HG03039 (cell line): ENCODE data around the gene AJM1.
"Not testable (repeated sequence)": the region's sequence is repeated elsewhere in the genome, so short reads cannot be mapped to it uniquely, and the experiment has no call there.

Experiments used
- ATAC-seq: cut with Tn5 transposase; IDR thresholded peaks from one replicate; pipeline ENCODE4 v1.9.1; 2021; ENCODE audit warnings: mild to moderate bottlenecking, moderate library complexity; ENCODE audit not compliant: unreplicated experiment

The AJM1 gene

DNA sequence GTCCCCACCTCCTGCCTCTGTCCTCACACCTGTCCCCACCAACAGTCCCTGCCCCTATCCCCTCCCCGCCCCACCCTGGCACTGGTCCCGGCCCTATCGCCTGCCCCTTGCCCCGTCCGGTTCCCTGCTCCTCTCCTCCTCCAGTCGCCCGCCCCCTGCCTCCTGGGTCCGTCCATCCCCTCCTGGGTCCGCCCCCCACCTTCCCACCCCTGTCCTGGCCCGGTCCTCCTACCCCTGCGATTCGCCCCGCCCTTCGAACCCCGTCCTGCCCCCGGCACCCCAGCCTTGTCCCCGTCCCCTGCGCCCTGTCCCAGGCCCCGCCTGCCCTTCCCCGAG lies 23.5 kb downstream of the AJM1 start:
- ATAC-seq = no peak

DNA sequence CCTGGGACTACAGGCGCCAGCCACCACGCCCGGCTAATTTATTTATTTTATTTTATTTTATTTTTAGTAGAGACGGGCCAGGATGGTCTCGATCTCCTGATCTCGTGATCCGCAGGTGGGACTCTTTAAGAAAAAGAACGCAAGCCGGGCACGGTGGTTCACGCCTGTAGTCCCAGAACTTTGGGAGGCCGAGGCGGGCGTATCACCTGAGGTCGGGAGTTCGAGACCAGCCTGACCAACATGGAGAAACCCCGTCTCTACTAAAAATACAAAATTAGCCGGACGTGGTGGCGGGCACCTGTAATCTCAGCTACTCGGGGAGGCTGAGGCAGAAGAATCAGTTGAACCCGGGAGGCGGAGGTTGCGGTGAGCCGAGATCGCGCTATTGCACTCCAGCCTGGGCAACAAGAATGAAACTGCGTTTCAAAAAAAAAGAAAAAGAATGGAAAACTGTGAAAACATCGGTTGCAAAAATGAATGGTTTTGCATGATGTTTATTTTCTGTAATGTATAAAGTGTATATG lies 24.7 kb downstream of the AJM1 start:
- ATAC-seq = not testable (repeated sequence)

DNA sequence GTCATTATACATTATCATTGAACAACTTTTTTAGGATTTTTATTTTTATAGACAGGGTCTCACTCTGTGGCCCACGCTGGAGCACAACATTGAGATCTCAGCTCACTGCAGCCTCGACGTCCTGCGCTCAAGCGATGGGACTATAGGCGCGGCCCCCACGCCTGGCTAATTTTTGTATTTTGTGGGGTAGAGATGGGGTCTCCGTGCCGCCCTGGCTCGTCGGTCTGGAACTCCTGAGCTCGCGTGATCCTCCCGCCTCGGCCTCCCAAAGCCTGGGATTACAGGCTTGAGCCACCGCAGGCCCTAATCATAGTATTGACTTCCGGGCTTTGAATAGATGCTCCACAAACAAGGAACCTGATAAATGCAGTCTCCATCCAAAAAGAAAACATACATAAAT lies 25.2 kb downstream of the AJM1 start:
- no peak for ATAC-seq

DNA sequence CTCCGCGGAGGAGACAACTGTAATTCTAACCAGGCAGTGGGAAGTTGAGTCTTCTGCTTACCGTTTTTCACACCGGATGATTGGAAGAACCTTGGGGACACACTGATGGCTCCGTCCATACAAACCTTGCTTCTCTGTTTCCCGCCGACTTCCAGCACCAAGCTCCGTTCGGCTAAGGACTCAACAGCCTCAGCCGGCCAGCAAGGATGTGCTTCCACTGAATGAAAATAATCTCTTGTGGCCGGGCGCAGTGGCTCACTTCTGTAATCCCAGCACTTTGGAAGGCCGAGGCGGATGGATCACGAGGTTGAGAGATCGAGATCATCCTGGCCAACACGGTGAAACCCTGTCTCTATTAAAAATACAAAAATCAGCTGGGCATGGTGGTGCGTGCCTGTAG lies 25.6 kb downstream of the AJM1 start:
- ATAC-seq = no peak

DNA sequence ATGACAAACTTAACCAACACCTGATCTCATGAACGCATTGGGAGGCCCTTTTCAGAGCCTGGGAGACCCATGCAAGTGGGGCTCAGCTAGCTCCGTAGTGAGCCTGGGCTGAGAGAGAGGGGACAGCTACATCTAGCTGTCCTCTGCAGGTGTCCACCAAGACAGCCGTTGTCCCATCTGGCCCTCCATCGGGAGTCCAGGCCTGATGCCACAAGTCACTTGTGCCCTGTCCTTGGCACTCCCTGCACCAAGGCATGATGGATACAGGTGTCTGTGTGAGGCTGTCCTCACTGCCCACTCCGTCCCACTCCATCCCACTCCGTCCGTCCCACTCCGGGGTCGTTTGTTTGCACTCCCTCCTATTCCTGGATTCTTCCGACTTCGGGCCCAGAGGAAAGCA lies 26.4 kb downstream of the AJM1 start:
- ATAC-seq = no peak

DNA sequence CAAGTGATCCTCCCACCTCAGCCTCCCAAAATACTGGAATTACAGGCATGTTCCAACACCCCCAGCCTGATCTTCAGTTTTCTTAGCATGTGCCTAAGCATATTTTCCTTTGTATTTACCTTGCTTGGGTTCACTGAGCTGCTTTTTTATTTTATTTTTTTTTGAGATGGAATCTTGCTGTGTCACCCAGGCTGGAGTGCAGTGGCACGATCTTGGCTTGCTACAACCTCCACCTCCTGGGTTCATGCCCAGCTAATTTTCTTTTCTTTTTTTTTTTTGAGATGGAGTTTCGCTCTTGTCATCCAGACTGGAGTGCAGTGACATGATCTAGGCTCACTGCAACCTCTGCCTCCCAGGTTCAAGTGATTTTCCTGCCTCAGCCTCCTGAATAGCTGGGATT lies 27.3 kb downstream of the AJM1 start:
- not testable (repeated sequence) for ATAC-seq

DNA sequence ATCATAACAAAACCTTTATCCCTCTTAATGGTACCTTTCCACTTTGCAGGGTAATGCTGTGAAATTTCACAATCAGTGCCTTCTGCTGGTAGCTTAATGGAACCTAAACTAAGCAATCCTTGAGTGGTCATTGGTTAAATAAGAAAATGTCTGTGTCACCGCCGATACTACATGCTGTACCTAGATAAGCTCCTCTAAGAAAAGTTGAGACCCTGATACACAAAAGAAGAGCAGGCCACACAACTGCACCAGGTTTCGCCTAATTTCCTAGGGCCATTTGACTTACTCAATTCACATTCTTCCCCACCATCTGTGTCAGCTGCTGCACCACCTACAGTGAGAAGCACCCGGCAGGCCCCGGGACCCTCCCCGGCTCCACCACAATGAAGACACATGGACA lies 32.9 kb downstream of the AJM1 start:
- ATAC-seq = no peak

DNA sequence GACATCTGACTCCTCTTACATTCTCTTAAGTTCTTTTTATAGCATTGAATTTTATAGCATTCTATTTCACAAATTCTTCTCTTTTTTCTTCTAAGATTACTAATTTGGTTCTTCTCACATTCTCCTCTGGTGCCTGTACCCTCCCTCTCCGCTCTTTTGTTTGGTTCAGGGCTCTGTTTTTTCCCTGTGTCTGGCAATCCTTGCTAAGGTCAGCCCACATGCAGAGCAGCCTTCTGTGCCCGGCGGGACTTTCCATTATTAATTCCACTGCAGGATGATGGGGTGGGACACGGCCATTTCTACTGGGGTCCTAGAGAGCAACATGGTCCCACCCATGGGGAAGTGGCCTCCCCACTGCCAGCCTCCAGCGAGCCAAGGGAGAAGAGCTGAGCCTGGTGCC lies 34.2 kb downstream of the AJM1 start:
- ATAC-seq = no peak

DNA sequence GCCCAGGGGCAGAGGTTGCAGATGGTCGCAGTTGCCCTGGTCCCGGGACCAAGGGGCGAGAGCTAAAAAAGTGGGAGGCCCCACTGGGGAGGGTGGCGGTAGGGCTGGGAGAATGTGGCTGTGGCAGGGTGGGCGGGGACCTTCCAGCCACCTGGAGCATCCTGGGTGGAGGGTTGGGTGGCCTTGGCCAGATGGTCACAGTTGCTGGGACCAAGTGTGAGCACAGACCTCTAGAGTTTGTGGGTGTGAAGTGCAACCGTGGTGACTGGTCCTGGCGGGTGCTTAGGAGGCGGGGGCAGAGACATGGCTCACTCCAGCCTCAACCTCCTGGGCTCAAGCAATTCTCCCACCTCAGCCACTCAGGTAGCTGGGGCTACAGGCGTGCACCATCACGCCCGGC lies 38.4 kb downstream of the AJM1 start:
- ATAC-seq = no peak

DNA sequence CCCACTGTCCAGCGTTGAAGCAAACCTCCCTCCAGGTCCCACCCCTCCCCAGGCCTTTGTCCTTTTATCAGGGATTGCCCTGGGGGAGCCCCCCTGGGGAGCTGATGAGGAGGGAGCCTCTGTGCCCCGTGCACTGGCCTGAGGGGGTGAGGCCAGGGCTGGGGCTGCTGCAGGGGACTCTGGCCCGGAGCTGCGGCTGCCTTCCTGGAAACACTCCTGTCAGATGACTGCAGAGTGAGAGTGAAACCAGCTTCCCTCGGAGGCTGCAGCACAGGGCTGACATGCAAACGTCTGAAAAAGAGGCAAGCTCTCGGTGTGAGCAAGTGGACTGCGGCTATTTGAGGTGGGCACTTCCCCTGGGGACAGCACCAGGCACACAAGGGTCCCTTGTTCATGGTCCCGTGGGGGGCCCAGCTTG lies 39.4 kb downstream of the AJM1 start:
- no peak for ATAC-seq

DNA sequence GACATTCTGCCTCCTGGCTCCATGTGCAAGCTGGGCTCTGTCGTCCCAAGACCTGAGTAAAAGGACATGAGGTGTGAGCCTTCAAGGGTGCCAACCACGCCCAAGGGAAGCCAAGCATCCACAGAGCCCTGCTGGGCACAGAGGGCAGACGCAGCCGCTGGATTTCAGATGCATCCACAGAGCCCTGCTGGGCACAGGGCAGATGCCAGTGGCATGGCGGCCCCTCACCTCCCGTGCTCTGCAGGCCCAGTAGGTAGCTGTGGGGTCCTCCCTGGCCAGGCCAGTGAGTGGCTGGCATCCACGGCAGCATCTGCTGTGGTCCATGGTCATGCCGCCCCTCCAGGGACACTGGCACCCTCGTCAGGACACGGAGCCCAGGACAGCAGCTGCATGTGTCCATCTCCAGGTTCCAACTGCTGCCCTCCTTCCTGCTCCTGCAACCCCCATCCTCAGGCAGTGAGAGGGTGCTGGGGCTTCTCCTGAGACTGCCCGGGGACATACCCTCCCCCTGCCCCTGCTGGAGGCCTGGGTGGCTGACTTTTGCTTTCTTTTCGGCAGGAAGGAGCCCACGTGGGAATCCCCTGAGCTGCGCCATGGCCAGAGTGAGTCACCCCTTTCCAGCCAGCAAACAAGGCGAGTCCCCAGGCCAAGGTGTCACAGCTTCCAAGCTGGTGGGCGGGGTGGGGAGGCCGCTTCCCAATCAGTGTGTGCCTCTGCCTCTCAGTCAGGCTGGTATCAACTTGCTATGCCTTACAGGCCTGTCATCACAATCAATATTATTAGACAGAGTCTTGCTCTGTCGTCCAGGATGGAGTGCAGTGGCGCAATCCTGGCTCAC lies 40.0 kb downstream of the AJM1 start:
- no peak for ATAC-seq

DNA sequence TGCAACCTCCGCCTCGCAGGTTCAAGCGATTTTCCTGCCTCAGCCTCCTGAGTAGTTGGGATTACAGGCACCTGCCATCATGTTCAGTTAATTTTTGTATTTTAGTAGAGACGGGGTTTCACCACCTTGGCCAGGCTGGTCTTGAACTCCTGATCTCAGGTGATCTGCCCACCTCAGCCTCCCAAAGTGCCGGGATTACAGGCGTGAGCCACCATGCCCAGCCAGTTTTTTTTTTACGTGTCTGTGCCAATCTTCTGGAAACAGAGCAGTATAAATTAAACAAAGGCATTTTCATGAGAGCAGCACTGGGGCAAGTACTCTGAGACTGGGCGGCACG lies 40.6 kb downstream of the AJM1 start:
- ATAC-seq = not testable (repeated sequence)

DNA sequence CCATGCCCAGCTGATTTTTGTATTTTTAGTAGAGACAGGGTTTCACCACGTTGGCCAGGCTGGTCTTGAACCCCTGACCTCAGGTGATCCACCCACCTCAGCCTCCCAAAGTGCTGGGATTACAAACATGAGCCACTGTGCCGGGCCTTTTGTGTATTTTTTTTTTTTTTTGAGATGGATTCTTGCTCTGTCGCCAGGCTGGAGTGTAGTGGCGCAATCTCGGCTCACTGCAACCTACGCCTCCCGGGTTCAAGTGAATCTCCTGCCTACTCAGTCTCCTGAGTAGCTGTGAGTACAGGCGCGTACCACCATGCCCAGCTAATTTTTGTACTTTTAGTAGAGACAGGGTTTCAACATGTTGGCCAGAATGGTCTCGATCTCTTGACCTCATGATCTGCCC lies 41.4 kb downstream of the AJM1 start:
- ATAC-seq = not testable (repeated sequence)

DNA sequence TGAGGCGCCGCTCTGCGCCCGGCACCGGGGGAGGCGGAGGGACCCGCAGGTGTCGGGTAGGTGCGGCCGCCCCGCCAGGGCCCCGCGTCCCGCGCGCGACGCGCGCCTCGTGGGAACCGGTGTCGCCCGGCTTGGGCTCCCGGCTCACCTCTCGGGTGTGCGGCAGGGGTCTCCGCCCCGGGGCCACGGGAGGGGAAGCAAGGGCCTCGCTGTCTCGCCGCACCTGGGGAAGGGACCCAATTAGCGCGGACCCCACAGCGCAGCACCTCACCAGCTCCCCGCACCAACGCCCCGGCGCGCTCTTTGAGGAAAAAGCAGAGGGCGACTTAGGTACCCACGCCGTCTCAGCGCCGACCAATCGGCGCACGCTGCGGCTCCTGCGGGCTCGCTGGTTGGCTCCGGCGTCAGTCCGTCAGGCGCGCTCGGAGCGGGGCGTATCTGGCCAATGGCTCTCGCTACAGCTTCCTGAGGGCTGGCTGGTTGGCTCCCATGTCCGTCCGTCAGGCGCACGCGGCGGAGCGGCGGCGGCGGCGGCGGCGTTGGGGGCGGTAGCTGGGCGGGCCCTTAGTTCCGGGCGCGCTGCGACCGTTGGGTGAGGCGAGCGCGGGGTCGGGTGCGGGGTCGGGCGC lies 43.8 kb downstream of the AJM1 start, which contains the start of gene TRAF2:
Gene TRAF2 (plus strand): TSS at position 567 of the 629 bp plus-strand sequence. CDS start 12,225 bp downstream, outside the sequence.
- peak; percentile 73 for ATAC-seq

DNA sequence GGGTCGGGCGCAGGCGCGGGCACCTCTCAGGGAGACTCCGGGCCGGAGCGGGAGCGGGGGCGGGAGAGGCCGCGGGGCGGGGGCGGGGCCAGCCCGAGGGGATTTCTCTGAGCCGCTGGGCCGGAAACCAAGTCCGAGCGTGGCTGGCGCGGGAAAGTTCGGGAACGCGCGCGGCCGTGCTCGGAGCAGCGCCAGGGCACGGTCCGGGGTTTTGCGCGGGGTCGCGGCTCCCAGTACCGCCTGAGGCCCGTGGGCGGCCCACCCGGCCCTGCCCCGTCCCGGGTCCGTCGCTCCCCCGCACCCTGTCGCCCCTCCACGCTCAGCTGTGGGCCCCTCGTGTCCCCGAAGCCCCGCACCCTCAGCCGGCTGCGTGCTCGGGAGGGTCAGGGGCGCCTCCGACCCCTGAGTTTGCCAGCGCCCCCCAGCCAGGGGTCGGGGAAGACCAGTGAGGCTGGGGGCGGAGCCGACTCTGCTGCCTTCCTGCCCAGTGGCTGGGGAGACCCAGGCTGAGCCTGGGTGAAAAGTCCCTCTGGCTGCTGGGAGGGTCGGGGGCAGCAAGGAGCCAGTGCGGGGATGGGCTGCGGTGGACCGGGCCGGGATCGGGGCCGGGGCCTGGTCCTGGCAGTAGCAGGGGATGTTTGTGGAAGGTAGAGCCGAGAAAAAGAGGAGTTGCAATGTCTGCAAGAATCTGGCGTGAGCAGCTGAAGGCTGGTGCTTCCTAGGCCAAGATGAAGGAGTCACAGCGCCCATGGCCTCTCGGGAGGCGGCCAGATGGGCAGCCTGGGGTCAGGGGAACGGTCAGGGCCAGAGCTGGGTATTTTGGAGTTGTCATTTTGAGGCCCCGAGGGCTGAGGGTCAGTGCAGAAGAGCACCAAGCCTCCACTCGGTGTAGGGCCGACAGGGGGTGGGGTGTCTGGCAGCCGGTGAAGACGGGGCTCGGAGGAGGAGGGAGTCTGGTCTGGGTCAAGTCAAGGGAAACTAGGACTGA lies 44.6 kb downstream of the AJM1 start:
- ATAC-seq = peak; percentile 9

DNA sequence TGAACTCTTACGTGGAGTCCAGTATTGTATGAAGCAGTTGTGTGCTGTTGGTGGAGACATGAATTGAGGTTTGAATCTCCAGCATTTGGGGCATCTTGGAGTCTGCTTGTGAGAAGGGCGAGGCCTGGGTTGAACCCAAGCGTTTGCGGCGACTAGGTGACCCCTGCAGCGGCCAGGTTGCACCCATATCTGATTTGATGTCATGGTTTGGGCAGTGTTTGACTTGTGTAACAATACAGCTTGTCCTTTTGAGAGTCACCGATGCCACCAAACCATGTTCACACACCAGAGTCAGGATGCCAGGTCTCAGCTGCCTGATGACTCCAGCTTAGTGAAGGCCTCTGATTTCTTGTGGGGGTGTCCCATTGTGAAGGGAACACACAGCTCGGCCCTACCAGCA lies 46.2 kb downstream of the AJM1 start:
- no peak for ATAC-seq

DNA sequence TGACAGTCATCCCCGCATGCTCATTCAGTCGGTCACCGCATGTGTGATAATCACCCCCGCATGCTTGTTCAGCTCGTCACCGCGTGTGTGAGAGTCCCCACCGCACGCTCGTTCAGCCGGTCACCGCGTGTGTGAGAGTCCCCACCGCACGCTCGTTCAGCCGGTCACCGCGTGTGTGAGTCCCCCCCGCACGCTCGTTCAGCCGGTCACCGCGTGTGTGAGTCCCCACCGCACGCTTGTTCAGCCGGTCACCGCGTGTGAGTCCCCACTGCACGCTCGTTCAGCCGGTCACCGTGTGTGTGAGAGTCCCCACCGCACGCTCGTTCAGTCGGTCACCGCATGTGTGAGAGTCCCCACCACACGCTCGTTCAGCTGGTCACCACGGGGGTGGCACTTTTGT lies 47.6 kb downstream of the AJM1 start:
- ATAC-seq = no peak

DNA sequence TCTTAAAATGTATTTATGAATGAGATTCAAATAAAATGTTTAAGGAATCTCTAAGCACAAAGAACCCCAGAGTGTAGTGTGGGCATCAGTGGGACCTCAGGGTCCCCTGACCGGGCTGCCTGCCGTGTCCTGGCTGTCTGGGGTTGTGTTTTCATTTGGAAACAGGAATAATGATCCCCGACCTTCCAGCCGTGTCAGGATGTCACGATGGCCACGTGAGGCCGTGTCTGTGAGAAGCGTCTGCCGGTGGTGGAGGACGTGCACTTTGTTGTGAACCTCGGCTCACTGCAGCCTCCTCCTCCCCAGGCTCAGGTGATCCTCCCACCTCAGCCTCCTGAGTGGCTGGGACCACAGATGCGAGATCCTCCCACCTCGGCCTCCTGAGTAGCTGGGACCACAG lies 48.4 kb downstream of the AJM1 start:
- ATAC-seq = no peak
